NK-92 (cell line): ENCODE data around the gene VPS26C.

Source experiments
- DNase-seq: peaks from one replicate; lab custom pipeline; 2025; ENCODE audit not compliant: unreplicated experiment; lab: John Stamatoyannopoulos, UW

VPS26C gene

DNA sequence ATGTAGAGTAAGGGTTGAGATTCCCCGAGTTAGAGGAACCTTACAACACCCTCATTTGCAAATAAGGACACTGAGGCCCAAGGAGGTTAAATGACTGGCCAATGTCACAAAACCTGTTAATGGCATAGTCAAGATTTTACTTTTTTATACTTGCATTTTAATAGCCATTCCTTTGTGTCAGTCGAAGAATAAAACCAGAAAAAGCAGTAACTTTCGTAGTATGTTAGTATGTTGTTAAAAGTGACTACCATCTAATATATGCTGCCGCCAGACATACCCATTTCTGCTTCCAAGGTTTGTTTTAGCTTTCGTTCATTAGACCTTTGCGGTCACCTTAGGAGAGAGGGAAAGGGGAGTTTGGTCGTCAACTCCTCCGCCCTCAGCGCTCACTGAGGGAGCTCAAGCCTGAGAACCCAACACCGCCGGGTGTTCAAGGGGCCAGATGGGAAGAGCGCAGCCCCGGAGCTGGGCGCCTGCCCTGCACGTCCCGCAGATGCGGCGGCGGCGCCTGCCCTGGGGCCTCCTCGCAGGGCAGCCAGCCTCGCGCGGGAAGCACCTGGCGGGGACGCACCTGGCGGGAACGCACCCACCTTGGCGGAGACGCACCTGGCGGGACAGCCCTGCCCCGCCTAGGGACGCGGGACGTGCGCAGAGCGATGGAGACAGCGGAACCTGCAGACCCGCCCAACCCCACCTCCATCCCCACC, 466 bp downstream of the VPS26C start:
- DNase-seq: no peak

- no peak for DNase-seq
These were observed 2.3 kb downstream of the VPS26C start for GRCh38 chr21:37264808-37265207.

DNA sequence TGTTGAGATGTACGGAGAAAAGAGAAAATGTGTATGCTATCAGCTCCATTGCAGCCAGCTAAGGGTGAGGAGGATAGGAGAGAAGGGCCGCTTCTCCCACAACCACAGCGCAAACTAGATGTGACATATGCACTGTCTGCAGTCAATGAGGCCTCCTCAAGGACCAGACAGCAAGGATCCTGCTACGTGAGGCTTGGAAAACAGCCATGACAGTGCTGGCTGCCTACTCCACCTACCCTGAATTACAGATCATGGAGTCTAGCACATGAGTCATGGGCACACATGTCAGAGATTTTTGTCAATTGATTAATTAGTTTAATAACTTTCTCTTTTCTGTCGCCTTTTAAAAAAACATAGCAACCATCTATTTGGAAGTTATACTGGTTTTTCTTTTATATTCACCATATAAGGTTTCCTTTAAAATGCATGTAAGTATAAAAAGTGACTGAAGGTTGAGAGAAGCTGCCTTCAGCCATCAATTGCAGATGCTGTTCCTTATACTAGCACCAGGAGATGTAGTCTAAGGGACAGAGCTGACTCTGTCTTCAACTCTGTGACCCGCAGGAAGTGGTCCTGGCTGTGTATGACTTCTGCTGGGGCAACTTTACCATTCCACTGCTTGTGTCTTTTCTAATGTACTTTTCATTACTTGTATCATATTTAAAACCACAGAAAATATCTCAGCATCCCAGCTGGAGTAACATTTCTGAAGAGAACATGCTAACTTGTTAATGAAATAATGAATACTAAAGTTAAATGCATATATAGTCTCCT, 3.1 kb downstream of the VPS26C start:
- DNase-seq: no peak

DNA sequence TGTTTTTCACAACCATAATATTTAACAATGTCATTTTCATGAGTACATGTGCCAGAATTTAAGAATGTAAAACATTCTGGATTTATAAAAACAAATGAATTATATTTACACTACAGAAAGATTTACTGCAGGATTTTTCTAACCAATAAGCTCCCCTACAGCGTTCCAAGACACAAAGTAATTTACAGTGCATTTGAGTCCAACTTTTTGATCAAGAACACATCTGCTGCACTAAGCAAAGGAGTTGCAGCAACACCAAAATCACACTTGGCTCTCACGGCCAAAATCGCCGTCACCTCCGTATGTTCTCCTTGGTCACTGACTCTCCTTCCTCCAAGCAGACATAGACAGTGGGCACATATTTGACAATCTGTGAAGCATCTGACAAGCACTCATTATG, 7.7 kb downstream of the VPS26C start:
- no peak for DNase-seq

DNA sequence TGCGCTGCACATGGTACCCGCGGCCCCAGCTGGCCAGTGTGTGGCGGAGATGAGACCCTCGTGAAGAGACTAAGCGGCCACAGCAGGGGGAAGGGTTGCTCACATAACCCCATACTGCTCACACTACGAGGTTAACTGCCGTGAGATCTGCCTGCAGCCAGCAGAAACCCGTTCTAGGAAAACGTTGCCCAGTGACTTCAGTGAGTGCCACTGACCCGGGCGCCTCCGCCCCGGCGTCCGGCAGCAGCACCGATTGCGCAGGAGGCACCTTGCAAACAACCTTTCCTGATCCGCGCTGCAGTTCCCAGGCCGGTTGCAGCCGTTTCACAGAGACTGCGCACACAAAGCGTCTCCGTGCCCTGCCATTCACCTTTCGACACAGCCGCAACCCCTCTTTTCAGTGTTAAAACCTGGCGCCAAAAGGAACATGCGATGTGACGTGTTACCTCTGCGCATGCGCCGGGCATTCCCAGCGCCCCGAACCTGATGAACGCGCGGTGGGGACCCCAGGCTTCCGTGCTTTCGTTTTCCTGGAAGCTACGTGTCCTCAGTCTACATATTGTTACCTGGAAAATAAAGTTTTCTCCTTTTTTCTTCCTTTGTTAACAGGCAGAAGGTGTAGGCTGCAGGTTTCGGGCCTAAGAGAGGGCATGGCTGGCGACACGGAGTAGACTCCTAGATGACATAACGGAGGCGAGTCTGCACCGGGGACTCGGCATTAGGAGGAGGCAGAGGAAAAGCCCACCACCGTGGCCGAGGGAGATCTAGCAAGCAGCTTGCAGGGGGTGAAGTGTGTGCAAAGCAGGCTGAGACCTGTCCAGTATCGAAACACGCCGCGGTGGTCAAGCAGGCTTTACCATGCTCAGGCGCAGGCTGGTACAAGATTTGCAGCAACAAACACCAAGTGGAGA, 8.9 kb downstream of the VPS26C start:
- peak; percentile 51 for DNase-seq

DNA sequence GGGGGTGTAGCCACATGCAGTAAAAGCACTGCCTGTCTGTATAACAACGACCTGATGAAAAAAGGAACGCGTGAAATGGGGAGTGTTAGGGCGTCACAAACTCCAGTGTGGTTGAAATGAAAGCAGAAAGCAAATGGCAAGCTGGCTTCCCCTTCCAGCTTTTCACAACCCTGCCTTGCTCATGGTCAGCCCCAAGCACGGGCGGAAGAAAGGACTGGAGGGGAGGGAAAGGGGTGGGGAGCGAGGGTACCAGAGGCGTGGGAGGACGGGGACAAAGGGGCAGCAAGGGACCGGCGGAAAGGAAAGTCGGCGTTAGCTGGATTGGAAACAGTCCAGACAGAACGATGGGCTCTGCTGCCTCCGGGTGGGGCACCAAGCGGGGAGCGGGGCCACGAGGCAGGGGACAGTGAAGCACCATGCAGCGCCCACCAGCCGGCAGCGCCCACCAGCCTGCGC, 9.6 kb downstream of the VPS26C start:
- DNase-seq: no peak

DNA sequence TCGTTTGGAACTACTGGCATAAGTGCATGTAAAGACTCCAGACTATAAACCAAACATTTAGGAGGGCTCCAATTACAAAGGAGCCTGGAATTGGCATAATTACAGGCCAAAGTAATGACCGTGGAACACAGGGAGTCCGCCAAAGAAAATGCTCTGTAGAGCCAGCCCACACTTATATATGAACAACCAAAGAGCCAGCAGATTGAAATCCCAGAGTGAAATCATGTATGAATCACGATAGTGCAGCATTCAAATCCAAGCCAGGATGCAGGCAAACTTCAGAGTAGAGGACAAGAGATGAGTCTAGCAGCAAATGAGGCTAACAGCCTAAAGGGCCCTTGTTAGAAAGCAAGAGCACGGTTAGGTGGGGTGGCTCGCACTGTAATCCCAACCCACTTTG, 13.1 kb downstream of the VPS26C start:
- no peak for DNase-seq

DNA sequence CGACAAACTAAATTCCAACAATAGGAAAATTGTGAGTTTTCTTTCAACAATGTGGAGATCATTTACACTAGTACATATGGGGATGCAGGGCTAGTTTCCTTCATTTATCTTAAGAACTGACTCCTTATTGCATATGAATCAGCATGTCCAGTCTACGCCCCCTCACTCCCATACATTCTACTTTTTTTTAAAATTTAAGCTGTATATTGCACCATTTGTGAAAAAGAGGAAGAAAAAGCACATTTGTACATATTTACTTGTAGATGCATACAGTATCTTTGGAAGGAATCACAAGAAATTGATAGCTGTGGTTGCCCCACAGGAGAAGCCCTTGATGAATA, 15.9 kb downstream of the VPS26C start:
- DNase-seq: no peak

DNA sequence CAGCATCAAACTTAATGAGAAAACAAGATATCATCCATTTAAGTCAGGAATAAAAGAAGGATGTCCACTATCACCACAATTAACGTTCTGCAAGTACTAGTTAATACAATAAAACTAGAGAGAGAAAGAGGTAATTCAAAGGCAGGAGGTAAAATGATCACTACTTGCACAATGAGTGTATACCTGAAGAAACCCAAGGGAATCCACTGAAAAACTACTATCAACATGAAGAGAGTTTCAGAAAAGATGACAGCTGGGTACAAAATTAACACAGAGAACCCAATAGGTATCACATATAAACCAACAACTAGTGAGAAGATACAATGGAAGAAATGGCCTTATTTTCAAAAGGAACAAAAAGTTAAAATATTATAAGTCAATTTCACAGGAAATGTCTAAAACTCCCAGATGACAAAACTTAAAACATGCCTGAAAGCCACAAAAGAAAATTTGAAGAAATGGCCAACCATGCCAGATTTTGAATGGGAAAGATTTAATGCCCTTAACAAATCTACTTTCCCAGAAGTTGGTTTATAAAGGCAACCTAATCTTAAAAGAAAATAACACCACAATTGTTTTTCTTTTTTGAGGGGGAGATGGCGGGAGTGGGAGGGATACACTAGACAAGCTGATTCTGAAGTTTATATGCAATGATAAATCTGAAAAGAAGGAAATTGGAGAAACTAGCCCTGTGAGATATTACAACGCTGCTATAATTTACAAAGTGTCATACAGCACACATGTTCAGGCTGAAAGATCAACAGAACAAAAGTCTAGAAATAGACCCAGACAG, 17.8 kb downstream of the VPS26C start:
- no peak for DNase-seq

DNA sequence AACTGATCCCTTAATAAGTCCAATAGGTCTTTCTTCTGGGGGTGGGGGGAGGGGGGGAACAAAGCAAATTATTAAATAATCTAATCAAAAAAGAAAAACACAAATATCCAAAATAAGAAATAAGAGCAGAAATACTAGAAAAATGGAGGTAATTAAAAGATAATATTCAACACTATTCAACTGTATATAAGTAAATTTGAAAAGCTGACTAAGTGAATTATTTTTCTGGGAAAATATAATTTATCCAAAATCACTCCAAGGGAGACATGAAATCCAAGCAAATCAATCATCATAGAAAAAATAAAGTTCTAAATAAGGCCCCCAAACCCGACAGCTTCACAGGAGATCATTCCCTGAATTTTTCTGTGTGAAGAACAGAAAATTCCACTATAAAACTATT, 18.8 kb downstream of the VPS26C start:
- DNase-seq: no peak

DNA sequence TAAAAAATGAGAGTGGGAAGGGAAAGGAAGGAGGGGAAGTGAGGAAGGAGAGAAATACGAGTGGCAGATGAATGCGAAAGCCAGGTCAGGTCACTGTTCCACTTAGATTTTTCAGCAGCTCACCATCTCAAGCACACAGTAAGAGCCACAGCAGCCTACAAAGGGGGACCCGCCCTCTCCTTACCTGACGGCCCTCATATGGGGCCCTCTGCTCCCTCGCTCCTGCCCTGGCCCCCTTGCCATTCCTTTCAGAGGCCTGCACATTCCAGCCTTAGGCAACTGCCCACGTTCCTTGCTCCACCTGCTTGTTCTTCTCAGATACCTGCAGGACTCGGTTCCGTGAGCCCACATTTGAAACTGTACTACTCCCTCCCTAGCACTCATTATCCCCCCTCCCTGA, 22.0 kb downstream of the VPS26C start:
- no peak for DNase-seq

DNA sequence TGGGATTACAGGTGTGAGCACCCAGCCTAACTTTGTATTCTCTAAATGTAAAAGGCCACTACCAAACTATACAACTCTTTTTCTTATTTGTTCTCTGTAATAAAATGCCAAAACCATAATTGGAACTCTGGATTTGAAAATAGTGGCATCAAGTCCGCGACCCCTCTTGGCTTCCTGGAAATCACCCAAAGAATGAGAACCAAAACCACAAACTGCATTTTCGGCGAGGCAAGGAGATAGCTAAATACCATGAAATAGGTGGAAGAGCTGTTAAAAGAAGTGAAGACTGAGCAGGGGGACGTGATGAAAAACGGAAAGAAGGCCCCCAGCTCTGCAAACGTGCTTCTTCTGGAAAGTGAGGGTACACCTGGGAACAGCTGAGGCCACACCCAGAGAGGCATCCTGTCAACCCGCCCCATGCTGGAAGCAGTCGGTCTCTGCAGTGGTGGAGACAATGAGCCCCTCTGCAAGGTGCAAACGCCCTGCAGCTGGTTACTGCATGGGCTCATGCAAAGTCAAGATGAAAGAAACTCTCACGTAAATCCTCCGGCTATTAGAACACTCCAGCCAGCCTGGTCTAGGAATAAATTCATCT, 22.5 kb downstream of the VPS26C start:
- no peak for DNase-seq

DNA sequence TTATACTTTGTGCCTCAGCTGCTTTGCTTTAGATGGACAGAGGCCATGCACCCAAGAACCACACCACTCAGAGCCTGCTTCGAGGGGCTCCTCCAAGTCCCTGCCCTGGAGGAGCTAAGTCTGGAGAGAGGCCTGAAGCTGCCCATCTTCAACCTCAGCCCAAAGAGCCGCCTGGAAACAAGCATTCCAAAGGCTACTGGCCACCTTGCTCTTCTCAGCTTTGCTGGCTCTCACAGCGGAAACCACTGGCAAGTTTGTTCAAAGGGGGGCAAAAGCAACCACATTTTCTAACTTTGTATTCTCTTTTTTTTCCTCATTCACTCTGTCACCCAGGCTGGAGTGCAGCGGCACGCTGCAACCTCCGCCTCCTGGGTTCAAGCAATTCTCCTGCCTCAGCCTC, 23.2 kb downstream of the VPS26C start:
- DNase-seq: no peak

GRCh38 chr21:37241426-37241825, 25.7 kb downstream of the VPS26C start:
- no peak for DNase-seq

- DNase-seq: no peak
These were observed 26.2 kb downstream of the VPS26C start for GRCh38 chr21:37240978-37241377.

GRCh38 chr21:37237764-37238163, 29.4 kb downstream of the VPS26C start:
- DNase-seq: no peak

GRCh38 chr21:37237346-37237745, 29.8 kb downstream of the VPS26C start:
- no peak for DNase-seq

GRCh38 chr21:37233551-37234146, 33.5 kb downstream of the VPS26C start:
- DNase-seq: no peak

GRCh38 chr21:37232274-37233018, 34.7 kb downstream of the VPS26C start:
- no peak for DNase-seq
